HepG2 (cell line): ENCODE data around the gene ATXN2. TPM values are rescaled to one million over a fixed set of nuclear protein-coding genes. Genes with fewer than 3 reads are reported as not detected.
A peak's percentile ranks its signal among the peaks of the same experiment; 100 is the strongest.

Experiments
- ATAC-seq: fragments of 200-7000 bp; cut with Tn5 transposase; 3 replicates; pipeline ENCODE4 v1.9.1; 2020; ENCODE audit warnings: mild to moderate bottlenecking, moderate library complexity
- Bru-seq: library from RNA; stranded (reverse); fragments of 400-500 nt; gene quantifications from one replicate; lab custom pipeline; 2021; lab: Mats Ljungman, UMichigan
- BruChase-seq, 2 experiments: library from RNA; stranded (reverse); fragments of 400-500 nt; gene quantifications; one replicate each; lab custom pipeline; 2021; lab: Mats Ljungman, UMichigan
- BruUV-seq: library from RNA; stranded (reverse); fragments of 400-500 nt; replicated peaks from 2 replicates; lab custom pipeline; 2021; lab: Mats Ljungman, UMichigan
- CTCF ChIA-PET: fragments of 300-600 bp; formaldehyde crosslinking; extraction: SDS; loops from one replicate; lab custom pipeline; 2021; ENCODE audit warnings: low total read pairs, inconsistent platforms, low intra/inter-chr PET ratio; lab: Yijun Ruan, JAX
- POLR2A ChIA-PET: fragments of 350-600 bp; sonication (Branson Sonifier 250); formaldehyde crosslinking; loops from one replicate; lab custom pipeline; 2020; ENCODE audit warnings: antibody characterized with exemption, inconsistent platforms; lab: Yijun Ruan, JAX
- DNase-seq: peaks from one replicate; pipeline ENCODE4 v3.0.0-alpha.2; 2015; ENCODE audit warnings: low spot score
- FAIRE-seq: peaks from 3 replicates; lab custom pipeline; 2011; peaks lifted over from hg19 to GRCh38; lab: Jason Lieb, UNC
- H2AFZ ChIP-seq: one replicate; pipeline ENCODE4 v1.6.1; 2011; ENCODE audit warnings: low read length, inconsistent platforms
- H3K27ac ChIP-seq: fragments of 300-600 bp; 3 replicates; pipeline ENCODE4 v1.8.0; 2011; ENCODE audit warnings: mixed run types, mild to moderate bottlenecking, mixed read lengths, low read length, inconsistent platforms; ENCODE audit not compliant: insufficient read depth; ENCODE audit errors: extremely low read length
- H3K27me3 ChIP-seq, 2 experiments: fragments of 200-600 bp in 1 of 2; 2 replicates in 1 of 2; 3 replicates in 1 of 2; pipeline versions ENCODE4 v1.6.0 to v1.8.0; 2011; ENCODE audit warnings: low read length in 2 of 2, mild to moderate bottlenecking in 2 of 2, moderate library complexity in 2 of 2, inconsistent platforms in 1 of 2; ENCODE audit not compliant: insufficient read depth in 2 of 2, control insufficient read depth in 1 of 2
- H3K36me3 ChIP-seq, 2 experiments: fragments of 200-600 bp in 1 of 2; replicated peaks in 1 of 2; 2 replicates in 1 of 2; 3 replicates in 1 of 2; pipeline versions ENCODE4 v1.5.1 to v1.8.0; 2011; ENCODE audit warnings: low read length in 2 of 2, inconsistent platforms in 1 of 2; ENCODE audit not compliant: insufficient read depth in 2 of 2, control insufficient read depth in 1 of 2
- H3K4me1 ChIP-seq: 2 replicates; pipeline ENCODE4 v1.5.1; 2012; ENCODE audit warnings: low read length, inconsistent platforms; ENCODE audit not compliant: insufficient read depth
- H3K4me2 ChIP-seq: 2 replicates; pipeline ENCODE4 v1.6.0; 2011; ENCODE audit warnings: low read depth, low read length, inconsistent platforms
- H3K4me3 ChIP-seq, 3 experiments: fragments of 200-600 bp in 1 of 3; sonication (generic), shearing (Covaris generic) in 1 of 3; replicated peaks in 1 of 3; 2 replicates each; pipeline ENCODE4 v1.5.1; 2011 to 2016; ENCODE audit warnings: low read length in 3 of 3, inconsistent platforms in 2 of 3, low read depth in 2 of 3, mild to moderate bottlenecking in 2 of 3, control low read depth in 1 of 3, mixed read lengths in 1 of 3; ENCODE audit not compliant: insufficient read depth in 1 of 3
- H3K79me2 ChIP-seq: one replicate; pipeline ENCODE4 v1.6.1; 2011; ENCODE audit warnings: low read length, inconsistent platforms; ENCODE audit not compliant: insufficient read depth
- H3K9ac ChIP-seq: 2 replicates; pipeline ENCODE4 v1.6.0; 2011; ENCODE audit warnings: mild to moderate bottlenecking, low read depth, low read length, inconsistent platforms; ENCODE audit not compliant: insufficient read depth
- H3K9me3 ChIP-seq: 2 replicates; pipeline ENCODE4 v1.5.1; 2012; ENCODE audit warnings: mild to moderate bottlenecking, low read length
- H4K20me1 ChIP-seq: 2 replicates; pipeline ENCODE4 v1.6.0; 2011; ENCODE audit warnings: inconsistent platforms, mild to moderate bottlenecking, low read length, moderate library complexity; ENCODE audit not compliant: insufficient read depth
- ATF7-NPFF ChIP-seq: sonication (generic); formaldehyde crosslinking; IDR thresholded peaks from 2 replicates; pipeline ENCODE4 v1.8.1; 2023; ENCODE audit warnings: mild to moderate bottlenecking, low read depth, missing genetic modification reagents, moderate library complexity
- EED ChIP-seq: sonication (generic); formaldehyde crosslinking; IDR thresholded peaks from 2 replicates; pipeline ENCODE4 v1.5.0; 2020; ENCODE audit warnings: mild to moderate bottlenecking, missing genetic modification reagents
- ELF4 ChIP-seq: sonication (generic); formaldehyde crosslinking; IDR thresholded peaks from 2 replicates; pipeline ENCODE4 v1.5.0; 2020; ENCODE audit warnings: missing genetic modification reagents, mild to moderate bottlenecking, moderate library complexity, borderline replicate concordance
- GPN1 ChIP-seq: sonication (generic); formaldehyde crosslinking; IDR thresholded peaks from 2 replicates; pipeline ENCODE4 v1.5.1; 2020; ENCODE audit warnings: missing genetic modification reagents, borderline replicate concordance
- KLF12 ChIP-seq: sonication (generic); formaldehyde crosslinking; IDR thresholded peaks from 2 replicates; pipeline ENCODE4 v1.4.0; 2020; ENCODE audit warnings: missing genetic modification reagents, borderline replicate concordance
- MEIS1 ChIP-seq: sonication (generic); formaldehyde crosslinking; IDR thresholded peaks from 2 replicates; pipeline ENCODE4 v1.9.0; 2021; ENCODE audit warnings: mild to moderate bottlenecking, missing genetic modification reagents, moderate library complexity, borderline replicate concordance
- SALL2 ChIP-seq: sonication (generic); formaldehyde crosslinking; IDR thresholded peaks from 2 replicates; pipeline ENCODE4 v1.8.1; 2023; ENCODE audit warnings: mild to moderate bottlenecking, missing genetic modification reagents, inconsistent platforms
- SAP130 ChIP-seq: IDR thresholded peaks from 2 replicates; pipeline ENCODE4 v1.6.1; 2016; ENCODE audit warnings: low read depth
- ZC3H13 ChIP-seq: sonication (generic); formaldehyde crosslinking; IDR thresholded peaks from 2 replicates; pipeline ENCODE4 v1.8.1; 2023; ENCODE audit warnings: mild to moderate bottlenecking, missing genetic modification reagents, moderate library complexity
- ZFX ChIP-seq: sonication (generic); formaldehyde crosslinking; IDR thresholded peaks from 2 replicates; pipeline ENCODE4 v1.4.0; 2020; ENCODE audit warnings: mild to moderate bottlenecking, low read depth, missing genetic modification reagents, moderate library complexity
- ZNF33B ChIP-seq: sonication (generic); formaldehyde crosslinking; IDR thresholded peaks from 2 replicates; pipeline ENCODE4 v1.5.1; 2020; ENCODE audit warnings: mild to moderate bottlenecking, missing genetic modification reagents
- ZNF574 ChIP-seq: sonication (generic); formaldehyde crosslinking; IDR thresholded peaks from 2 replicates; pipeline ENCODE4 v1.4.0; 2020; ENCODE audit warnings: missing genetic modification reagents
- ZNF841 ChIP-seq: sonication (generic); formaldehyde crosslinking; IDR thresholded peaks from 2 replicates; pipeline ENCODE4 v1.8.1; 2023; ENCODE audit warnings: missing genetic modification reagents, borderline replicate concordance
- ZSCAN21 ChIP-seq: sonication (generic); formaldehyde crosslinking; IDR thresholded peaks from 2 replicates; pipeline ENCODE4 v1.8.0; 2022; ENCODE audit warnings: mild to moderate bottlenecking, missing genetic modification reagents, moderate library complexity, borderline replicate concordance
- WGBS: methylation state at CpG from one replicate; pipeline ENCODE4 v1.1.6; 2017; ENCODE audit warnings: low lambda C conversion rate; 5-methylcytosine and 5-hydroxymethylcytosine counted together
- in situ Hi-C: cut with HindIII; loops from 2 replicates; pipeline ENCODE4 v1.10.0; 2017; ENCODE audit warnings: low pct_unique_long_range_greater_than_20kb; ENCODE audit not compliant: extremely low pct_ligation_motif_present
- intact Hi-C: fragments of 100-400 bp; cut with micrococcal nuclease; formaldehyde crosslinking; loops from one replicate; pipeline ENCODE4 v1.10.0; 2022; ENCODE audit not compliant: unreplicated experiment
- long read RNA-seq, 2 experiments: library from RNA in 1 of 2; library from polyadenylated mRNA in 1 of 2; stranded (forward) in 1 of 2; unstranded in 1 of 2; transcript quantifications; one replicate each; pipeline ENCODE4 v2.0.0, GENCODE V29; 2019 to 2022
- polyA minus RNA-seq, 3 experiments: library from RNA; depleted of rRNA, polyadenylated mRNA; stranded (reverse); fragments of >200 nt; gene quantifications; 2 replicates each; pipeline ENCODE4 v1.2.3, GENCODE V29; 2011; ENCODE audit warnings: low replicate concordance in 1 of 3
- polyA plus RNA-seq, 8 experiments: library from polyadenylated mRNA; depleted of rRNA in 3 of 8; stranded (reverse) in 7 of 8; unstranded in 1 of 8; fragments of >200 nt; fragmentation: Illumina TruSeq in 4 of 8; extraction: Trizol in 4 of 8; gene quantifications; 2 replicates each; pipeline versions ENCODE4 v1.2.1 to v1.2.3, GENCODE V29; 2011 to 2016; ENCODE audit warnings: low read depth in 4 of 8, missing spikeins in 1 of 8, mixed read lengths in 1 of 8; ENCODE audit not compliant: insufficient read depth in 1 of 8
- total RNA-seq, 5 experiments: library from RNA; depleted of rRNA; stranded (reverse); fragments of >200 nt; fragmentation: Illumina TruSeq; extraction: Trizol; gene quantifications; 2 replicates each; pipeline ENCODE4 v1.2.3, GENCODE V29; 2016; ENCODE audit warnings: low read depth in 1 of 5

Gene ATXN2
- total RNA-seq (2016; rRNA removed; fragmentation: Illumina TruSeq; extraction: Trizol) (15.7 and 18.1 TPM in 2 replicates), polyA plus RNA-seq (2011; rRNA removed) (27.1 and 28.9 TPM in 2 replicates), polyA minus RNA-seq (2011; rRNA and poly(A)+ RNA removed; ENCODE audit: low replicate concordance) (63.2 and 98.9 TPM in 2 replicates), Bru-seq, nascent RNA (percentile 85 among the genes with signal in this experiment), BruChase-seq, experiment 1, labeled RNA remaining after a 6-hour chase (percentile 85 among the genes with signal in this experiment), BruChase-seq, experiment 2, labeled RNA remaining after a 2-hour chase (percentile 89 among the genes with signal in this experiment)
- 52.9 and 59.4 TPM in 2 replicates for total RNA-seq (2016; cell fraction: cytosol; rRNA removed; fragmentation: Illumina TruSeq; extraction: Trizol; ENCODE audit: low read depth)
- 14.3 and 18.9 TPM in 2 replicates for total RNA-seq (2016; cell fraction: insoluble cytoplasmic fraction; rRNA removed; fragmentation: Illumina TruSeq; extraction: Trizol)
- 31.8 and 40.2 TPM in 2 replicates for total RNA-seq (2016; cell fraction: membrane; rRNA removed; fragmentation: Illumina TruSeq; extraction: Trizol)
- 36.9 and 41.3 TPM in 2 replicates for total RNA-seq (2016; cell fraction: nucleus; rRNA removed; fragmentation: Illumina TruSeq; extraction: Trizol)
- 13.7 and 15.2 TPM in 2 replicates for polyA plus RNA-seq (2011; cell fraction: cytosol; rRNA removed)
- polyA plus RNA-seq (2011; cell fraction: nucleus; rRNA removed) = 83.1 and 89.3 TPM in 2 replicates
- 26.4 and 34.5 TPM in 2 replicates for polyA plus RNA-seq (2012)
- polyA plus RNA-seq (2016; cell fraction: cytosol; fragmentation: Illumina TruSeq; extraction: Trizol; ENCODE audit: low read depth) = 2.8 and 2.9 TPM in 2 replicates
- 22.6 and 32.0 TPM in 2 replicates for polyA plus RNA-seq (2016; cell fraction: insoluble cytoplasmic fraction; fragmentation: Illumina TruSeq; extraction: Trizol; ENCODE audit: low read depth)
- polyA plus RNA-seq (2016; cell fraction: membrane; fragmentation: Illumina TruSeq; extraction: Trizol; ENCODE audit: low read depth) = 7.3 TPM in 2 replicates
- polyA plus RNA-seq (2016; cell fraction: nucleus; fragmentation: Illumina TruSeq; extraction: Trizol; ENCODE audit: insufficient read depth, low read depth) = 60.3 and 69.0 TPM in 2 replicates
- polyA minus RNA-seq (2011; cell fraction: cytosol; rRNA and poly(A)+ RNA removed) = 24.4 and 27.3 TPM in 2 replicates
- polyA minus RNA-seq (2011; cell fraction: nucleus; rRNA and poly(A)+ RNA removed) = 101 and 113 TPM in 2 replicates
- long read RNA-seq, experiment 1, partial matches to known transcripts = 9 of 18 reads
- long read RNA-seq, experiment 1, other reads (novel, unspliced or antisense) = 9 of 18 reads
- long read RNA-seq, experiment 2, partial matches to known transcripts = 10 of 32 reads
- long read RNA-seq, experiment 2, other reads (novel, unspliced or antisense) = 22 of 32 reads

DNA sequence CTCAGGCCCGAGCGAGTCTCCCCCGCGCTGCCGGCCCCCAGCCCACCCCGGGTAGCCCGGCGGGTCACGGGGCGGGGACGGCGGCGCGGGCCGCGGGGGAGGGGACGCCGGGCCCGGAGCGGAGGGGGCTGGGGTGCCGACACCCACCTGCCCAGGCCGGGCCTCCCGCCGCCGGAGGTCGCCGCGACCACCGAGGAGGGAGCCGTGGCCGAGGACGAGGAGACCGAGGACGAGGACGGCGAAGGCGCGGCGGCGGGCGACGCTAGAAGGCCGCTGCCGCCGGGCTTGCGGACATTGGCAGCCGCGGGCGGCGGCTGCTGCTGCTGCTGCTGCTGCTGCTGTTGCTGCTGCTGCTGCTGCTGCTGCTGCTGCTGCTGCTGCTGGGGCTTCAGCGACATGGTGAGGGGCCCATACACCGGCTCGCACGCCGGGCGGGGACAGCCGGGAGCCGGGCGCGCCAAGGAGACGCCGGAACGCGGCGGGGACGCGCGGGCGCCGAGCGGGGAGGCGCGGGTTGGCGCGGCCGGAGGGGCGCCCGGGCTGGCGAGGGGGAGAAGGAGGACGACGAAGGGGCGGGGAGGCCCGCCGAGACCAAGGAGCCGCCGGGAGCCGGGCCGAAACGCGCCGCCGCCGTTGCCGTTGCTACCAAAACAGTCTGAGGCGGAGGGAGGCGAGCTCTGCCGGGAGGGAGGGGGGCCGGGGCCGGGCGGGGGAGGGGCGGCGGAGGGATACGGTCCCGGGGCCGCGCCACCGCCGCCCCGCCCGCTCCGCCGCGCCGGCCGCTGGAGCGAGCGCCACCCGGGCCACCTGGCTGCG, at the start of gene ATXN2:
ATXN2 (minus strand) TSS at position 679 of the 816 bp plus-strand sequence; CDS start at position 398, 281 bp downstream.
- H3K9ac ChIP-seq = peak within 1 kb of the TSS; percentile 94
- peak within 1 kb of the TSS; percentile 86 to 98 (median 91) for H3K4me3 ChIP-seq
- peak; percentile 2; the same call in 2 of the 3 replicates for ATAC-seq
- peak within 1 kb of the TSS; percentile 78 for H3K4me2 ChIP-seq
- no peaks in the 10 kb centered on the region; a peak in 1 of 5 replicates for H3K36me3 ChIP-seq
- H4K20me1 ChIP-seq = peaks cover 40% of the 10 kb centered on the region
- WGBS = 0% methylated on average over 5 of the region's 119 CpGs
- DNase-seq = no peak
- ChIA-PET CTCF (no interaction called here), POLR2A (interaction anchor here (0.7 to 1.0 kb wide), 2 partner anchors 10 to 168 kb away, joined by 3 read pairs; partner anchors contain the start of gene ALDH2)
- H3K79me2 ChIP-seq = peaks cover 46% of the 10 kb centered on the region
- H2AFZ ChIP-seq = no peak within 1 kb of the TSS
- no TSS peak for BruUV-seq
- peak within 1 kb of the TSS; percentile 97 for H3K27ac ChIP-seq
- H3K9me3 ChIP-seq = no peaks in the 10 kb centered on the region
- in situ Hi-C loops (no loop called here), intact Hi-C loops (no loop called here)
- H3K27me3 ChIP-seq = no peaks in the 10 kb centered on the region; a peak in 1 of 5 replicates
- peaks cover 39% of the 10 kb centered on the region for H3K4me1 ChIP-seq
- no peak for FAIRE-seq
- TF ChIP-seq ZNF841 (CRISPR knock-in tag) (peak; percentile 82; the same call in 1 of the 2 replicates), SALL2 (CRISPR knock-in tag) (peak; percentile 1; the same call in 1 of the 2 replicates), ZSCAN21 (CRISPR knock-in tag) (peak; percentile 26; the same call in 1 of the 2 replicates), ATF7-NPFF (CRISPR knock-in tag) (0 out of 2 replicates have a peak, but pooled peaks have one; percentile 49), MEIS1 (CRISPR knock-in tag) (0 out of 2 replicates have a peak, but pooled peaks have one; percentile 0), ZC3H13 (CRISPR knock-in tag) (peak; percentile 32; the same call in 1 of the 2 replicates), ZFX (peak; percentile 9; the same call in 1 of the 2 replicates), EED (CRISPR knock-in tag) (0 out of 2 replicates have a peak, but pooled peaks have one; percentile 7), ELF4 (0 out of 2 replicates have a peak, but pooled peaks have one; percentile 27), KLF12 (CRISPR knock-in tag) (0 out of 2 replicates have a peak, but pooled peaks have one; percentile 2), GPN1 (CRISPR knock-in tag) (no peak), ZNF33B (CRISPR knock-in tag) (no peak), ZNF574 (CRISPR knock-in tag) (0 out of 2 replicates have a peak, but pooled peaks have one; percentile 8), SAP130 (CRISPR knock-in tag) (peak; percentile 2; the same call in 1 of the 2 replicates)
